Neutrophil (primary cell): ENCODE measurements around the gene BSDC1.

Source experiments
- H3K27ac ChIP-seq: fragments of 200-600 bp; sonication (generic); 2 replicates; pipeline ENCODE4 v1.5.1; 2016; ENCODE audit warnings: mild to moderate bottlenecking, moderate library complexity
- H3K27me3 ChIP-seq: fragments of 200-600 bp; sonication (generic); 2 replicates; pipeline ENCODE4 v1.6.0; 2016; ENCODE audit warnings: mild to moderate bottlenecking
- H3K36me3 ChIP-seq: fragments of 200-600 bp; sonication (generic); 2 replicates; pipeline ENCODE4 v1.5.1; 2017
- H3K4me1 ChIP-seq, 2 experiments: fragments of 200-600 bp in 1 of 2; sonication (generic) in 1 of 2; 1 replicate in 1 of 2; 2 replicates in 1 of 2; pipeline versions ENCODE4 v1.5.1 to v1.6.1; 2013 to 2016; ENCODE audit warnings: low read depth in 1 of 2, low read length in 1 of 2, mild to moderate bottlenecking in 1 of 2, moderate library complexity in 1 of 2; ENCODE audit not compliant: control insufficient read depth in 1 of 2, insufficient read depth in 1 of 2
- H3K4me3 ChIP-seq, 2 experiments: fragments of 200-600 bp in 1 of 2; sonication (generic) in 1 of 2; 1 replicate in 1 of 2; 2 replicates in 1 of 2; pipeline ENCODE4 v1.5.1; 2013 to 2016; ENCODE audit warnings: low read depth in 1 of 2, low read length in 1 of 2, mild to moderate bottlenecking in 1 of 2, moderate library complexity in 1 of 2
- H3K9me3 ChIP-seq: fragments of 200-600 bp; sonication (generic); 2 replicates; pipeline ENCODE4 v1.5.1; 2016
- CTCF ChIP-seq: fragments of 200-600 bp; sonication (generic); IDR thresholded peaks from 2 replicates; pipeline ENCODE4 v1.5.1; 2016; ENCODE audit warnings: antibody characterized with exemption

BSDC1 gene

DNA sequence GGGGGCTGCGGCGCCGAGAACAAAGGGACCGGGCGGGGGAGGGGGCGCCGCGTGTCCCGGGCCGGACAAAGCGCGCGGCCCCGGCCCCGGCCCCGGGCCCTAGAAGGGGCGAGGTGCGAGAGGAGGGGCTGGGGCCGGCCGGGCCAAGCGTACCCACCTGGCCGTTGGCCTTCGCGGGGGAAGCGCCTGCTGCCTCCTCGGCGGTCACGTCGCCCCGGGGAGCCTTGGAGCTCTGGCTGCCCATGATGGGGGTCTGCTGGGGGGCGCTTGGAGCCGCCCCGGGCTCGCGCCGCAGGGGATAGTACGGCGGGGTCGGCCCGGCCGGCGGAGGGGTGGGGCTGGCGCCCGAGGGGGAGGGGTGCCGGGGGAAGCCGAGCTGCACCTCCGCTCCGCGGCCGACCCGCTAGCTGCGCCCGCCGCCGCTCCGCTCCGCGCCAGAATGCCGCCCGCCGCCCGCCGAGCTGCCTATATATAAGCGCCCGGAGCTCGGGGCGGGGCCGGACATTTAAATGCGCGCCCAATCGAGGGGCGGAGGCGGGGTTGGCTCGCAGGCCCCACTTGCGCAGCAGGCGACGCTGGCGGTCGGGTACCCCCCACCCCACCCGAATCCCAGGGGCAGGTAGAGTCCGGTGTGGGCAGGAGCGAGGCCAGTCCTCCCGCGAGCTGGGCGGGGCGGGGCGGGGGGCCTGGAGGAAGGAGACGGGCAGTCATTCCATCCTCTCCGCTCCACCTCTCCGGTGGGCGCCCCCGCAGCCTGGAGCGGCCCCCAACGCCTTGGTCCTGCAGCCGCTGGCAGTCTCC, 58.3 kb downstream of the BSDC1 start, which contains the start of gene MARCKSL1:
Gene MARCKSL1 (minus strand): TSS at position 444 of the 801 bp plus-strand sequence. CDS start 200 bp downstream, at position 244.
- Histone ChIP-seq H3K27me3 (peaks cover 16% of the 10 kb centered on the region), H3K27ac (peak within 1 kb of the TSS; percentile 100), H3K4me1 (peaks cover 49 to 52% of the 10 kb centered on the region in 2 experiments), H3K9me3 (no peaks in the 10 kb centered on the region), H3K36me3 (peaks cover 23% of the 10 kb centered on the region), H3K4me3 (peak within 1 kb of the TSS; percentile 60 to 72)
- no peak for TF ChIP-seq CTCF

GRCh38 chr1:32335535-32335789, 58.8 kb downstream of the BSDC1 start:
- Histone ChIP-seq H3K27me3 (peaks cover 16% of the 10 kb centered on the region), H3K9me3 (no peaks in the 10 kb centered on the region), H3K4me3 (peak overlapping the region; percentile 60 to 72), H3K4me1 (peaks cover 49 to 52% of the 10 kb centered on the region in 2 experiments), H3K36me3 (peaks cover 28% of the 10 kb centered on the region), H3K27ac (peak overlapping the region; percentile 100)
- no peak for TF ChIP-seq CTCF

DNA sequence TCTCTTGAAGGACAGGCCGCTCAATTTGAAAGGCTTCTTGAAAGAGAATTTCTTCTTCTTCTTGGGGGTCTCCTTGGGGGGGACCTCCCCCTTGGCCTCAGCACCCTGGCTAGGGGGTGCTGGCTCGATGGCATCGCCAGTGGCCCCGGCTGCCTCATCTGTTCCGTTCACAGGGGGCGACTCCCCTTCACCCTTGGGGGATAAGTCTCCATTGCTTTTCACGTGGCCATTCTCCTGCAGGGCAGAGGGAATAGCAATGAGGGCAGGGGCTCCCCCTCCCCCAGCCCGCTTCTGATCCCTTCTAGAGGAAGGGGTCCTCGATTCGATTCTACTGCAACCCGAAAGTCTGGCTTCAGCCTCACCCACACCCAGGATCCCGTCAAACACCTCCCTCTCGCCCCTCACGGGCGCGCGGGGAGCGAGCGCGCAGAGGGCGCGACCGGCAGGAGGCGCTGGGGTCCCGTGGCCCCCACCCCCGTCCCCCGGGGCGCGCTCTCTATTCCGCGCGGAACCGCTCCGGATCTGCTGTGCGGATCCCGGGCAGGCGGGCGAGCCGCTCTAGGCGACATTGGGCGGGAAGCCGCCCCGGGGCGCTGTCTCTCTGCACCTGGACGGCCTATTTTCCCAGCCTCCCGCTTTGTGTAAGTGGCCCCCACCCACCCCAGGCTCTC, 59.2 kb downstream of the BSDC1 start:
- peaks cover 33% of the 10 kb centered on the region for H3K36me3 ChIP-seq
- peak overlapping the region; percentile 100 for H3K27ac ChIP-seq
- peaks cover 46 to 48% of the 10 kb centered on the region in 2 experiments for H3K4me1 ChIP-seq
- no peaks in the 10 kb centered on the region for H3K9me3 ChIP-seq
- peak overlapping the region; percentile 60 to 72 for H3K4me3 ChIP-seq
- peaks cover 16% of the 10 kb centered on the region for H3K27me3 ChIP-seq
- TF ChIP-seq CTCF: peak; percentile 88

- H3K9me3 ChIP-seq: no peaks in the 10 kb centered on the region
- no peak overlapping the region for H3K27ac ChIP-seq
- peaks cover 16% of the 10 kb centered on the region for H3K27me3 ChIP-seq
- H3K4me3 ChIP-seq: peak overlapping the region in 1 of 2 experiments; percentile 72
- peaks cover 40 to 42% of the 10 kb centered on the region in 2 experiments for H3K4me1 ChIP-seq
- peaks cover 39% of the 10 kb centered on the region for H3K36me3 ChIP-seq
- TF ChIP-seq CTCF: no peak
Observed at GRCh38 chr1:32334274-32334861, 59.9 kb downstream of the BSDC1 start.

DNA sequence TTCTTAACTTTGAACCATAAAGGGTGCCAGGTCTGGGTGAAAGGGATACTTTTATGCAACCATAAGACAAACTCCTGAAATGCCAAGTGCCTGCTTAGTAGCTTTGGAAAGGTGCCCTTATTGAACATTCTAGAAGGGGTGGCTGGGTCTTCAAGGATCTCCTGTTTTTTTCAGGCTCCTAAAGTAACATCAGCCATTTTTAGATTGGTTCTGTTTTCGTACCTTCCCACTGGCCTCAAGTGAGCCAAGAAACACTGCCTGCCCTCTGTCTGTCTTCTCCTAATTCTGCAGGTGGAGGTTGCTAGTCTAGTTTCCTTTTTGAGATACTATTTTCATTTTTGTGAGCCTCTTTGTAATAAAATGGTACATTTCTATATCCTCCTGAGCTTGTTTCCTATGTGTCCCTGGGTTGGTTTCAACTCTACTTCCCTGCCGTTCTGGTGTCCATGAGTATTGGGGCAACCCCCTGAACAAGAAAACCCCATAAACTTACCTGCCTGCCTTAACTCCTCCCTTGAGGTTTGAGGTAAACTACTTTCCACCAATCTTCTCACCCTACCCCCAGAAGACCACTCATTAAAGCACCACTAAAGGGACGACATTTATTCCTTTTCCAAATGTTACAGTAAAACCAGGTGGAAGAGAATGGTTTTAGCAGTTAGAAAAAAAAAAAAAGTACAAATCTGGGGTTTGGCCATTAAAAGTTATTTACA, 60.8 kb downstream of the BSDC1 start:
- Histone ChIP-seq H3K27me3 (peaks cover 16% of the 10 kb centered on the region), H3K9me3 (no peaks in the 10 kb centered on the region), H3K4me3 (no peak overlapping the region), H3K27ac (no peak overlapping the region), H3K4me1 (peaks cover 30 to 32% of the 10 kb centered on the region in 2 experiments), H3K36me3 (peaks cover 49% of the 10 kb centered on the region)
- TF ChIP-seq CTCF: no peak
